MM.1S (cell line): ENCODE data around the gene XRCC6.

Experiments
- DNase-seq: peaks from one replicate; pipeline ENCODE4 v3.0.0-alpha.2; 2015
- H2AFZ ChIP-seq: fragments of 300-600 bp; sonication (generic); 2 replicates; pipeline ENCODE4 v1.6.0; 2016; ENCODE audit warnings: antibody characterized with exemption, low read length
- H3F3A ChIP-seq: fragments of 300-600 bp; sonication (generic); 2 replicates; pipeline ENCODE4 v1.6.1; 2016; ENCODE audit warnings: mild to moderate bottlenecking, antibody characterized with exemption, low read length, moderate library complexity, mixed read lengths; ENCODE audit not compliant: insufficient read depth
- H3K27ac ChIP-seq: fragments of 300-600 bp; sonication (generic); 2 replicates; pipeline ENCODE4 v1.5.1; 2016; ENCODE audit warnings: mild to moderate bottlenecking, low read length
- H3K27me3 ChIP-seq: fragments of 300-600 bp; sonication (generic); replicated peaks from 2 replicates; pipeline ENCODE4 v1.6.0; 2016; ENCODE audit warnings: low read length; ENCODE audit not compliant: insufficient read depth
- H3K36me3 ChIP-seq: fragments of 300-600 bp; sonication (generic); replicated peaks from 2 replicates; pipeline ENCODE4 v1.6.1; 2016; ENCODE audit warnings: mild to moderate bottlenecking, low read length, mixed read lengths; ENCODE audit not compliant: insufficient read depth
- H3K4me1 ChIP-seq: fragments of 300-600 bp; sonication (generic); 2 replicates; pipeline ENCODE4 v1.6.1; 2016; ENCODE audit warnings: low read length, mixed read lengths
- H3K4me2 ChIP-seq: fragments of 300-600 bp; sonication (generic); 2 replicates; pipeline ENCODE4 v1.6.0; 2016; ENCODE audit warnings: low read depth, low read length
- H3K4me3 ChIP-seq: fragments of 300-600 bp; sonication (generic); 2 replicates; pipeline ENCODE4 v1.5.1; 2016; ENCODE audit warnings: low read length, mixed read lengths
- H3K79me2 ChIP-seq: fragments of 300-600 bp; sonication (generic); 2 replicates; pipeline ENCODE4 v1.6.1; 2016; ENCODE audit warnings: mixed run types, low read length, mixed read lengths
- H3K9ac ChIP-seq: fragments of 300-600 bp; sonication (generic); 2 replicates; pipeline ENCODE4 v1.6.1; 2016; ENCODE audit warnings: low read length, mixed read lengths
- H3K9me2 ChIP-seq: fragments of 300-600 bp; sonication (generic); replicated peaks from 2 replicates; pipeline ENCODE4 v1.6.1; 2016; ENCODE audit warnings: mild to moderate bottlenecking, low read length, mixed read lengths; ENCODE audit not compliant: insufficient read depth
- H3K9me3 ChIP-seq: fragments of 300-600 bp; sonication (generic); replicated peaks from 2 replicates; pipeline ENCODE4 v1.6.1; 2016; ENCODE audit warnings: mild to moderate bottlenecking, low read length, mixed read lengths; ENCODE audit not compliant: insufficient read depth
- H4K20me1 ChIP-seq: fragments of 300-600 bp; sonication (generic); 2 replicates; pipeline ENCODE4 v1.6.1; 2016; ENCODE audit warnings: mild to moderate bottlenecking, low read length, moderate library complexity, mixed read lengths; ENCODE audit not compliant: insufficient read depth
- CTCF ChIP-seq: fragments of 300-600 bp; sonication (generic); IDR thresholded peaks from 2 replicates; pipeline ENCODE4 v1.5.1; 2016; ENCODE audit warnings: antibody characterized with exemption, low read length, mixed read lengths
- EZH2 ChIP-seq: fragments of 300-600 bp; sonication (generic); optimal IDR thresholded peaks from 2 replicates; pipeline ENCODE3; 2017; ENCODE audit warnings: low read depth, mild to moderate bottlenecking, antibody characterized with exemption, low read length, mixed read lengths
- EZH2phosphoT487 ChIP-seq: fragments of 300-600 bp; sonication (generic); IDR thresholded peaks from 2 replicates; pipeline ENCODE4 v1.6.1; 2018; ENCODE audit warnings: antibody characterized with exemption, low read length

XRCC6 gene

GRCh38 chr22:41582694-41583093 is 38.4 kb upstream of the XRCC6 start:
- no peak for DNase-seq
- Histone ChIP-seq H3K9me3 (no peaks in the 10 kb centered on the region), H3K9me2 (no peaks in the 10 kb centered on the region), H3K27ac (no peak overlapping the region), H3K27me3 (no peaks in the 10 kb centered on the region), H4K20me1 (no peaks in the 10 kb centered on the region), H2AFZ (no peak overlapping the region), H3K79me2 (peaks cover 13% of the 10 kb centered on the region), H3K4me1 (no peaks in the 10 kb centered on the region), H3K9ac (no peak overlapping the region), H3K36me3 (no peaks in the 10 kb centered on the region), H3K4me3 (no peak overlapping the region), H3K4me2 (no peak overlapping the region), H3F3A (no peaks in the 10 kb centered on the region)
- TF ChIP-seq CTCF: no peak
- no peak for TF ChIP-seq EZH2phosphoT487
- TF ChIP-seq EZH2: no peak

GRCh38 chr22:41584881-41585280 is 36.2 kb upstream of the XRCC6 start:
- Histone ChIP-seq H3K9me3 (no peaks in the 10 kb centered on the region), H3K9ac (no peak overlapping the region), H4K20me1 (no peaks in the 10 kb centered on the region), H3K27me3 (no peaks in the 10 kb centered on the region), H3K9me2 (no peaks in the 10 kb centered on the region), H3K4me2 (no peak overlapping the region), H3K4me1 (peaks cover 5% of the 10 kb centered on the region; the same call in 1 of the 2 replicates), H2AFZ (no peak overlapping the region), H3K79me2 (peaks cover 32% of the 10 kb centered on the region), H3K27ac (no peak overlapping the region), H3K4me3 (no peak overlapping the region), H3F3A (no peaks in the 10 kb centered on the region), H3K36me3 (no peaks in the 10 kb centered on the region)
- DNase-seq: no peak
- TF ChIP-seq EZH2phosphoT487 (no peak), EZH2 (no peak), CTCF (no peak)

- Histone ChIP-seq H3K9ac (no peak overlapping the region), H3K36me3 (no peaks in the 10 kb centered on the region), H3F3A (no peaks in the 10 kb centered on the region), H3K27me3 (no peaks in the 10 kb centered on the region), H3K4me2 (no peak overlapping the region), H3K9me3 (no peaks in the 10 kb centered on the region), H3K79me2 (peaks cover 32% of the 10 kb centered on the region), H3K4me1 (peaks cover 5% of the 10 kb centered on the region; the same call in 1 of the 2 replicates), H2AFZ (no peak overlapping the region), H4K20me1 (no peaks in the 10 kb centered on the region), H3K27ac (no peak overlapping the region), H3K4me3 (no peak overlapping the region), H3K9me2 (no peaks in the 10 kb centered on the region)
- TF ChIP-seq CTCF (no peak), EZH2 (no peak), EZH2phosphoT487 (no peak)
- DNase-seq: no peak
Observed at GRCh38 chr22:41585898-41586297, 35.2 kb upstream of the XRCC6 start.
